Measurements from ENCODE around the gene FCER1G.
A peak's percentile ranks its signal among the peaks of the same experiment; 100 is the strongest.

FCER1G gene

DNA sequence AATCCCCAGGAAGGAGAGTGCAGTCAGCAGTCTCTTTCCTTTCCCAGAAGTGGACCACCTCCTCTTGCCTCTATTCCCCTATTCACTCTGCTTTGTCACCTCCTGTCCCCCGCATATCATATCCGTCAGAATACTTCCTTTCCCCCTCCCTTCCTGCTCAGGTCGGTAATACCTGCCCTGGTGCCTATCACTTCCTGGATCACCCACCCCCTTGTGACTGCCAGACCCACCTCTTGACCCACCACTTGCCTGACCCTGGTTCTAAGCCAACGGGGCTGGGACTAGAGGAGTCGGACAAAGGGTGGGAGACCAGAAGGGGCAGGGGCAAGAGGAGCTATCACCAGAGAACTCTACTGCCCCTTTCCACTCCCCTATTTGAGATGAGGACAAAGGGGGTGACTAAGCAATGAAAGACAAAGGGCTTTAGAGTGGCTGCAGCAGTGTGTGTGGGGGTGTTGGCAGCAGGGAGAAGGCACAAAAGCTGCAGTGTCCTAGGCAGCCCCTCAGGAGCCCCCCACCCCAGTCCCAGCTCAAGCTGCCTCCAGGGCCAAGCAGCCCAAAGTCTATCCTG, 14.6 kb upstream of the FCER1G start:
- no peak for DNase-seq
- in situ Hi-C loops (cut with HindIII; ENCODE audit: low pct_ligation_motif_present, low pct_unique_long_range_greater_than_20kb, low sequenced_read_pairs): loop anchor here (25.0 kb wide), 1 partner anchor 112 kb away; the partner anchor contains the start of genes MPZ and SDHC

- in situ Hi-C loops (cut with HindIII; ENCODE audit: low pct_ligation_motif_present, low pct_unique_long_range_greater_than_20kb, low sequenced_read_pairs): loop anchor here (25.0 kb wide), 1 partner anchor 111 kb away; the partner anchor contains the start of genes MPZ and SDHC
- DNase-seq: no peak
Measured at GRCh38 chr1:161200992-161201835, 13.9 kb upstream of the FCER1G start.

DNA sequence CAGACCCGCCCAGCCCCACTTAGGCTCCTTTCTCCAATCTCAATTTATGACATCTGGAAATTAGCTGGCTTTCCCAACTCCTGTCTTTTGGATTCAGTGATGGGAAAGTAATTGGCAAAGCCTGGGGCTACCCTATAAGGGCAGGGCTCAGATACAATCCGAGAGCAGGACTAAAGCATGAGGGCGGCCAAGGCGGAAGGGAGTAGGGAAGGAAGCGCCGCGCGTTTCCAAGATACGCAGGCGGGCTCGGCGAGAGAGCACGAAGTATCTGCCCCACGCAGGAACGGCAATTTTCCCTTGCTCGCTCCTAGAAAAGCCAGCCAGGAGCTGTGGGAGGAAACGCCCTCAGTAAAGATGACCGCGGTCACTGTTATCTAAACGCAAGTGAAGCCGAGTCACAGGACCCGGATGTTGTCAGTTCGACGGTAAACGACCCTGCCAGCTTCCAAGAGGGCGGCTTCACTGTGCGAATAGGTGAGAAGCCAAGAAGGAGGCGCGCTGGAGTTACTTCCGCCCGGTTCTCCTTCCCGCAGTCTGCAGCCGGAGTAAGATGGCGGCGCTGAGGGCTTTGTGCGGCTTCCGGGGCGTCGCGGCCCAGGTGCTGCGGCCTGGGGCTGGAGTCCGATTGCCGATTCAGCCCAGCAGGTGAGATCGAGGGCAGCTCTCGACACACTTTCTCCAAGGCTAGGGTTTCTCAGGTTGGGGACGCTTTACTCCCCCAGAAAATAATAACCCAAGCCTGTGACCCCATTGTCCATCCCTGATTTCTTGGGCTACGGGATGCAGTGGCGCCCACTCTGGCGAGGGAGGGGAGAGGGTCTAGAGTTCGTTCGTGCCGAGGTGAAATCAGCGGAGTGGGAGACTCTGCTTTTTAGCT, 13.0 kb upstream of the FCER1G start, which contains the start of gene NDUFS2:
Gene NDUFS2 (plus strand): TSS at position 532 of the 877 bp plus-strand sequence. CDS start 19 bp downstream, at position 551.
- peak; percentile 99 for DNase-seq
- in situ Hi-C loops (cut with HindIII; ENCODE audit: low pct_ligation_motif_present, low pct_unique_long_range_greater_than_20kb, low sequenced_read_pairs): loop anchor here (25.0 kb wide), 1 partner anchor 110 kb away; the partner anchor contains the start of genes MPZ and SDHC

- in situ Hi-C loops (cut with HindIII; ENCODE audit: low pct_ligation_motif_present, low pct_unique_long_range_greater_than_20kb, low sequenced_read_pairs): loop anchor here (25.0 kb wide), 1 partner anchor 106 kb away; the partner anchor contains the start of genes MPZ and SDHC
Measured at GRCh38 chr1:161206411-161207140, 8.5 kb upstream of the FCER1G start.

GRCh38 chr1:161207173-161207572, 7.9 kb upstream of the FCER1G start:
- in situ Hi-C loops (cut with HindIII; ENCODE audit: low pct_ligation_motif_present, low pct_unique_long_range_greater_than_20kb, low sequenced_read_pairs): loop anchor here (25.0 kb wide), 1 partner anchor 105 kb away; the partner anchor contains the start of genes MPZ and SDHC
- DNase-seq: no peak

More at GRCh38 chr1:161206411-161207140, 8.5 kb upstream of the FCER1G start:
- no peak for DNase-seq

DNA sequence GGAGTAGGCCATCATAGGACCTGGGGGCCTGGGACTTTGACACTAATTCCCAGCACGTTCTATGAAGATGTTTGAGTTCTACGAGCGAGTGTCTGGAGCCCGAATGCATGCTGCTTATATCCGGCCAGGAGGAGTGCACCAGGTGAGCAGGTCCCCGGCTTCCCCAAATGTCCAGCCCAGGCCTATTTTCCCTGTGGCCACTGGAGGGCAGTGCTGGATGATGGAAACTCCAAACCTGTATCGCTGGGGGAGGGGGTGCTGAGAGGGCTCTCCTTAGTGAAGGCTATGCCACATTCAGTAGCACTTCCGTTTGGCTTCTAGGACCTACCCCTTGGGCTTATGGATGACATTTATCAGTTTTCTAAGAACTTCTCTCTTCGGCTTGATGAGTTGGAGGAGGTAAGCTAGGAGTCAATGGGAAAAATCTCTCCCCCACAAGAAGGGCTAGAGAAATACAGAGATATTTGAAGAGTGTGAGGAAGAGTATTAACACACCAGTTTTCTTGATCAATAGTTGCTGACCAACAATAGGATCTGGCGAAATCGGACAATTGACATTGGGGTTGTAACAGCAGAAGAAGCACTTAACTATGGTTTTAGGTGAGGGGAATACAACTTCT, 5.2 kb upstream of the FCER1G start:
- DNase-seq: peak; percentile 80
- in situ Hi-C loops (cut with HindIII; ENCODE audit: low pct_ligation_motif_present, low pct_unique_long_range_greater_than_20kb, low sequenced_read_pairs): loop anchor here (25.0 kb wide), 1 partner anchor 102 kb away; the partner anchor contains the start of genes MPZ and SDHC

- in situ Hi-C loops (cut with HindIII; ENCODE audit: low pct_ligation_motif_present, low pct_unique_long_range_greater_than_20kb, low sequenced_read_pairs): loop anchor here (25.0 kb wide), 1 partner anchor 98 kb away; the partner anchor contains the start of genes MPZ and SDHC
- DNase-seq: no peak
Measured at GRCh38 chr1:161214369-161214768, 726 bp upstream of the FCER1G start.

GRCh38 chr1:161216945-161217712, 2.0 kb downstream of the FCER1G start:
- peak; percentile 26 for DNase-seq
- in situ Hi-C loops (cut with HindIII; ENCODE audit: low pct_ligation_motif_present, low pct_unique_long_range_greater_than_20kb, low sequenced_read_pairs): loop anchor here (25.0 kb wide), 1 partner anchor 95 kb away; the partner anchor contains the start of genes MPZ and SDHC

GRCh38 chr1:161217831-161218230, 2.7 kb downstream of the FCER1G start:
- DNase-seq: no peak
- in situ Hi-C loops (cut with HindIII; ENCODE audit: low pct_ligation_motif_present, low pct_unique_long_range_greater_than_20kb, low sequenced_read_pairs): loop anchor here (25.0 kb wide), 1 partner anchor 94 kb away; the partner anchor contains the start of genes MPZ and SDHC

GRCh38 chr1:161218301-161219077, 3.4 kb downstream of the FCER1G start:
- DNase-seq: no peak
- in situ Hi-C loops (cut with HindIII; ENCODE audit: low pct_ligation_motif_present, low pct_unique_long_range_greater_than_20kb, low sequenced_read_pairs): loop anchor here (25.0 kb wide), 1 partner anchor 94 kb away; the partner anchor contains the start of genes MPZ and SDHC

- in situ Hi-C loops (cut with HindIII; ENCODE audit: low pct_ligation_motif_present, low pct_unique_long_range_greater_than_20kb, low sequenced_read_pairs): loop anchor here (25.0 kb wide), 1 partner anchor 93 kb away; the partner anchor contains the start of genes MPZ and SDHC
- no peak for DNase-seq
Measured at GRCh38 chr1:161219078-161219892, 4.2 kb downstream of the FCER1G start.

DNA sequence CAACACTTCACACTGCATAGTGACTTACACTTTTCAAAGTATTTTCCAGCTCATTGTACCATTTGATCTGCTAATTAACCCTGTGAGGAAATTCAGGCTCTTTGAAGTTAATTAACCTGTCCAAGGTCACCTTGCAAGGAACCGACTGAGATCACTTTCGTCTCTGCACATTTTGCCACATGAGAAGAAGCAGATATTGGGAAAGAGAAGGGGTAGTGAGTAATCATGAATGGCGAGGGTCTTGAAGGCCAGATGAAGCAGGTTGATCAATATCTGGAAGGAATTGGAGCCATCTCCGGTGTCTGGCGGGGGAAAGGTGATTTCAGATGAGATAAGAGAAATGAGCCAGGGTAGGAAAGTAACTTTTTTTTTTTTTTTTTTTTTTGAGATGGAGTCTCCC, 4.9 kb downstream of the FCER1G start:
- in situ Hi-C loops (cut with HindIII; ENCODE audit: low pct_ligation_motif_present, low pct_unique_long_range_greater_than_20kb, low sequenced_read_pairs): loop anchor here (10.0 to 25.0 kb wide), 2 partner anchors 92 to 155 kb away; partner anchors contain the start of genes MPZ and SDHC
- DNase-seq: no peak

GRCh38 chr1:161222175-161223019, 7.3 kb downstream of the FCER1G start:
- DNase-seq: no peak
- in situ Hi-C loops (cut with HindIII; ENCODE audit: low pct_ligation_motif_present, low pct_unique_long_range_greater_than_20kb, low sequenced_read_pairs): loop anchor here (10.0 to 25.0 kb wide), 2 partner anchors 90 to 152 kb away; partner anchors contain the start of genes MPZ and SDHC

All from ACHN (cell line).